Ovary (tissue), 3 donors: Measurements from ENCODE around the gene CKAP5.

Source experiments
- CTCF ChIP-seq, 3 donors: fragments of 450-650 bp in 2 of 3; fragments of 200-600 bp in 1 of 3; IDR thresholded peaks; one replicate each; pipeline versions ENCODE4 v1.5.1 to v1.8.0; 2016 to 2022; ENCODE audit warnings: antibody characterized with exemption in 3 of 3, mild to moderate bottlenecking in 1 of 3
- EP300 ChIP-seq: sonication (generic); formaldehyde crosslinking; IDR thresholded peaks from one replicate; pipeline ENCODE4 v1.6.1; 2017; ENCODE audit warnings: antibody characterized with exemption
- POLR2A ChIP-seq: fragments of 450-650 bp; IDR thresholded peaks from one replicate; pipeline ENCODE4 v1.6.1; 2017; ENCODE audit warnings: antibody characterized with exemption, mild to moderate bottlenecking, moderate library complexity
- donor health status: DM: no; HTN: no; CAD: no.

GRCh38 chr11:46695345-46696211, 150.5 kb downstream of the CKAP5 start:
- TF ChIP-seq CTCF (IDR thresholded peaks at IDR 0.05) (no peak), POLR2A (no peak), EP300 (no peak)
